ENCODE measurements around the gene EIF2S2.

DNA sequence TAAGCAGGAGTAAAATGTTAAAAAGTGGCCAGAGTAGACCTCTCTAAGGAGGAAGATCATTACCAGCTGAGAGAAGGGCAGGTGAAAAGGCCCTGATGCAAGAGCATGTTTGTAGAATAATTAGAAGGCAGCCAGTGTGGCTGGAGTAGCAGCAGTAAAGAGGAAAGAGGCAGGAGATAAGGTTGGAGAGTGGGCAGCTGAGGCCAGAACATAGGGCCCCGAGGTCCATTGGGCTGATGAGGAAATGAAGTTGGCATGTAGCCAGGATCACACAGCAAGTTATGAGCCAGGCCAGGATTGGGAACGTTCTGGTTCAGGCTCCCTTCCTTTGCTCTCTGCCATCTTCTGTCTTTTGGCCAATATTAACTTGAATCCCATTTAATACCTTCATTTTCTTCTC lies 66.7 kb downstream of the EIF2S2 start:
- TF ChIP-seq EZH2 (IDR thresholded peaks at IDR 0.05; ENCODE audit: low read depth, unreplicated experiment) (no peak), NANOG (IDR thresholded peaks at IDR 0.05; ENCODE audit: borderline replicate concordance) (no peak), POLR2AphosphoS5 (IDR thresholded peaks at IDR 0.05; ENCODE audit: low read depth) (no peak), CREB1 (CRISPR knock-in tag; IDR thresholded peaks at IDR 0.05; ENCODE audit: low read depth) (no peak), JUNB (IDR thresholded peaks at IDR 0.05; ENCODE audit: unreplicated experiment) (no peak), ZNF114 (CRISPR knock-in tag; IDR thresholded peaks at IDR 0.05) (no peak)
- TF ChIP-seq, protein P1, sequence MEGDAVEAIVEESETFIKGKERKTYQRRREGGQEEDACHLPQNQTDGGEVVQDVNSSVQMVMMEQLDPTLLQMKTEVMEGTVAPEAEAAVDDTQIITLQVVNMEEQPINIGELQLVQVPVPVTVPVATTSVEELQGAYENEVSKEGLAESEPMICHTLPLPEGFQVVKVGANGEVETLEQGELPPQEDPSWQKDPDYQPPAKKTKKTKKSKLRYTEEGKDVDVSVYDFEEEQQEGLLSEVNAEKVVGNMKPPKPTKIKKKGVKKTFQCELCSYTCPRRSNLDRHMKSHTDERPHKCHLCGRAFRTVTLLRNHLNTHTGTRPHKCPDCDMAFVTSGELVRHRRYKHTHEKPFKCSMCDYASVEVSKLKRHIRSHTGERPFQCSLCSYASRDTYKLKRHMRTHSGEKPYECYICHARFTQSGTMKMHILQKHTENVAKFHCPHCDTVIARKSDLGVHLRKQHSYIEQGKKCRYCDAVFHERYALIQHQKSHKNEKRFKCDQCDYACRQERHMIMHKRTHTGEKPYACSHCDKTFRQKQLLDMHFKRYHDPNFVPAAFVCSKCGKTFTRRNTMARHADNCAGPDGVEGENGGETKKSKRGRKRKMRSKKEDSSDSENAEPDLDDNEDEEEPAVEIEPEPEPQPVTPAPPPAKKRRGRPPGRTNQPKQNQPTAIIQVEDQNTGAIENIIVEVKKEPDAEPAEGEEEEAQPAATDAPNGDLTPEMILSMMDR (conservative IDR thresholded peaks at IDR 0.05; ENCODE audit: low read depth in 2 of 2) = no peak
- TF ChIP-seq, protein P2, sequence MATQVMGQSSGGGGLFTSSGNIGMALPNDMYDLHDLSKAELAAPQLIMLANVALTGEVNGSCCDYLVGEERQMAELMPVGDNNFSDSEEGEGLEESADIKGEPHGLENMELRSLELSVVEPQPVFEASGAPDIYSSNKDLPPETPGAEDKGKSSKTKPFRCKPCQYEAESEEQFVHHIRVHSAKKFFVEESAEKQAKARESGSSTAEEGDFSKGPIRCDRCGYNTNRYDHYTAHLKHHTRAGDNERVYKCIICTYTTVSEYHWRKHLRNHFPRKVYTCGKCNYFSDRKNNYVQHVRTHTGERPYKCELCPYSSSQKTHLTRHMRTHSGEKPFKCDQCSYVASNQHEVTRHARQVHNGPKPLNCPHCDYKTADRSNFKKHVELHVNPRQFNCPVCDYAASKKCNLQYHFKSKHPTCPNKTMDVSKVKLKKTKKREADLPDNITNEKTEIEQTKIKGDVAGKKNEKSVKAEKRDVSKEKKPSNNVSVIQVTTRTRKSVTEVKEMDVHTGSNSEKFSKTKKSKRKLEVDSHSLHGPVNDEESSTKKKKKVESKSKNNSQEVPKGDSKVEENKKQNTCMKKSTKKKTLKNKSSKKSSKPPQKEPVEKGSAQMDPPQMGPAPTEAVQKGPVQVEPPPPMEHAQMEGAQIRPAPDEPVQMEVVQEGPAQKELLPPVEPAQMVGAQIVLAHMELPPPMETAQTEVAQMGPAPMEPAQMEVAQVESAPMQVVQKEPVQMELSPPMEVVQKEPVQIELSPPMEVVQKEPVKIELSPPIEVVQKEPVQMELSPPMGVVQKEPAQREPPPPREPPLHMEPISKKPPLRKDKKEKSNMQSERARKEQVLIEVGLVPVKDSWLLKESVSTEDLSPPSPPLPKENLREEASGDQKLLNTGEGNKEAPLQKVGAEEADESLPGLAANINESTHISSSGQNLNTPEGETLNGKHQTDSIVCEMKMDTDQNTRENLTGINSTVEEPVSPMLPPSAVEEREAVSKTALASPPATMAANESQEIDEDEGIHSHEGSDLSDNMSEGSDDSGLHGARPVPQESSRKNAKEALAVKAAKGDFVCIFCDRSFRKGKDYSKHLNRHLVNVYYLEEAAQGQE (IDR thresholded peaks at IDR 0.05; ENCODE audit: unreplicated experiment) = no peak
